OCI-LY3 (cell line): ENCODE measurements around the gene RHBDL1.

Experiments
- H2AFZ ChIP-seq: fragments of 200-600, 300-600 bp; shearing (Covaris generic); 2 replicates; pipeline ENCODE4 v1.6.0; 2014; ENCODE audit warnings: antibody characterized with exemption, low read depth, low read length
- H3K27ac ChIP-seq: fragments of 200-600, 300-600 bp; sonication (generic); 2 replicates; pipeline ENCODE4 v1.5.1; 2014; ENCODE audit warnings: mild to moderate bottlenecking, low read length, moderate library complexity, mixed read lengths
- H3K27me3 ChIP-seq: fragments of 200-600, 300-600 bp; sonication (generic); 2 replicates; pipeline ENCODE4 v1.6.1; 2014; ENCODE audit warnings: low read depth, low read length, mixed read lengths
- H3K36me3 ChIP-seq: fragments of 200-600, 300-600 bp; sonication (generic); replicated peaks from 2 replicates; pipeline ENCODE3; 2014; ENCODE audit warnings: low read depth, low read length, mixed read lengths
- H3K4me1 ChIP-seq: fragments of 300-600, 200-600 bp; sonication (generic); 2 replicates; pipeline ENCODE4 v1.6.1; 2014; ENCODE audit warnings: low read length, mixed read lengths
- H3K4me2 ChIP-seq: fragments of 200-600, 300-600 bp; sonication (generic); 2 replicates; pipeline ENCODE4 v1.6.1; 2014; ENCODE audit warnings: low read length, mixed read lengths
- H3K4me3 ChIP-seq: fragments of 300-600, 200-600 bp; sonication (generic); 2 replicates; pipeline ENCODE4 v1.5.1; 2014; ENCODE audit warnings: antibody characterized with exemption, mild to moderate bottlenecking, low read length, moderate library complexity
- H3K79me2 ChIP-seq: fragments of 300-600, 200-600 bp; shearing (Covaris generic); 2 replicates; pipeline ENCODE4 v1.6.1; 2014; ENCODE audit warnings: mild to moderate bottlenecking, low read length, mixed read lengths
- H3K9ac ChIP-seq: fragments of 300-600, 200-600 bp; shearing (Covaris generic); 2 replicates; pipeline ENCODE4 v1.6.0; 2014; ENCODE audit warnings: mild to moderate bottlenecking, low read length, moderate library complexity
- H3K9me3 ChIP-seq: fragments of 200-600, 300-600 bp; shearing (Covaris generic); 2 replicates; pipeline ENCODE4 v1.6.1; 2014; ENCODE audit warnings: low read length, mixed read lengths; ENCODE audit not compliant: insufficient read depth
- H4K20me1 ChIP-seq: fragments of 200-600, 300-600 bp; sonication (generic); 2 replicates; pipeline ENCODE4 v1.6.1; 2016; ENCODE audit warnings: low read length, mixed read lengths; ENCODE audit not compliant: insufficient read depth
- EZH2phosphoT487 ChIP-seq: fragments of 200-600 bp; shearing (Covaris generic); IDR thresholded peaks from 2 replicates; pipeline ENCODE4 v1.6.1; 2018; ENCODE audit warnings: antibody characterized with exemption, mixed run types, low read depth
- TF ChIP-seq, protein P1 (sequence below): fragments of 200-600, 300-600 bp; sonication (generic); IDR thresholded peaks from 2 replicates; pipeline ENCODE4 v1.5.1; 2014; ENCODE audit warnings: antibody characterized with exemption, low read length, low read depth

RHBDL1 gene

DNA sequence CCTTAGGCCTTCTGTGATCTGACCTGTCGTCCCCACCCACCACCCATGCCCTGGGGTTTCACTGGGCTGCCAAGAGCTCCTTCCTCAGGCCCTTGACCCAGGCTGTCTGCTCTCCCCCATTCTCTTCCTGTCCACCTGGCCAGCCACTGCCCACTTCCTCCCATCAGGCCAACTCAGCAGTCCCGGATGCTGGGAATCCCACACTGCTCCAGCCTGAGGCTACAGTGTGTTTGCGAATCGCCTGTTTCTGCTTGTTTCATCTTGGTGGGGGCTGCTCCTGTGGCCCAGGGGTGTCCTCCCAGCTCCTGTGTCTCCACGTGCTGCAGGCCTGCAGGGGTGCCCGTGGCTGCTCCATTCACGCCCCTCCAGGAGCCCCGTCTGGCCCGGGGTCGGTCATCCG lies 38.6 kb downstream of the RHBDL1 start:
- H3K27me3 ChIP-seq: peaks cover 18% of the 10 kb centered on the region
- H3K36me3 ChIP-seq: no peaks in the 10 kb centered on the region
- H3K9ac ChIP-seq: no peak overlapping the region
- H3K79me2 ChIP-seq: no peaks in the 10 kb centered on the region
- no peaks in the 10 kb centered on the region for H4K20me1 ChIP-seq
- TF ChIP-seq, protein P1, sequence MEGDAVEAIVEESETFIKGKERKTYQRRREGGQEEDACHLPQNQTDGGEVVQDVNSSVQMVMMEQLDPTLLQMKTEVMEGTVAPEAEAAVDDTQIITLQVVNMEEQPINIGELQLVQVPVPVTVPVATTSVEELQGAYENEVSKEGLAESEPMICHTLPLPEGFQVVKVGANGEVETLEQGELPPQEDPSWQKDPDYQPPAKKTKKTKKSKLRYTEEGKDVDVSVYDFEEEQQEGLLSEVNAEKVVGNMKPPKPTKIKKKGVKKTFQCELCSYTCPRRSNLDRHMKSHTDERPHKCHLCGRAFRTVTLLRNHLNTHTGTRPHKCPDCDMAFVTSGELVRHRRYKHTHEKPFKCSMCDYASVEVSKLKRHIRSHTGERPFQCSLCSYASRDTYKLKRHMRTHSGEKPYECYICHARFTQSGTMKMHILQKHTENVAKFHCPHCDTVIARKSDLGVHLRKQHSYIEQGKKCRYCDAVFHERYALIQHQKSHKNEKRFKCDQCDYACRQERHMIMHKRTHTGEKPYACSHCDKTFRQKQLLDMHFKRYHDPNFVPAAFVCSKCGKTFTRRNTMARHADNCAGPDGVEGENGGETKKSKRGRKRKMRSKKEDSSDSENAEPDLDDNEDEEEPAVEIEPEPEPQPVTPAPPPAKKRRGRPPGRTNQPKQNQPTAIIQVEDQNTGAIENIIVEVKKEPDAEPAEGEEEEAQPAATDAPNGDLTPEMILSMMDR: no peak
- TF ChIP-seq EZH2phosphoT487: no peak
- no peak overlapping the region for H3K27ac ChIP-seq
- peaks cover 1% of the 10 kb centered on the region; the same call in 1 of the 2 replicates for H3K4me1 ChIP-seq
- no peak overlapping the region for H2AFZ ChIP-seq
- no peak overlapping the region for H3K4me3 ChIP-seq
- no peaks in the 10 kb centered on the region for H3K9me3 ChIP-seq
- no peak overlapping the region for H3K4me2 ChIP-seq

DNA sequence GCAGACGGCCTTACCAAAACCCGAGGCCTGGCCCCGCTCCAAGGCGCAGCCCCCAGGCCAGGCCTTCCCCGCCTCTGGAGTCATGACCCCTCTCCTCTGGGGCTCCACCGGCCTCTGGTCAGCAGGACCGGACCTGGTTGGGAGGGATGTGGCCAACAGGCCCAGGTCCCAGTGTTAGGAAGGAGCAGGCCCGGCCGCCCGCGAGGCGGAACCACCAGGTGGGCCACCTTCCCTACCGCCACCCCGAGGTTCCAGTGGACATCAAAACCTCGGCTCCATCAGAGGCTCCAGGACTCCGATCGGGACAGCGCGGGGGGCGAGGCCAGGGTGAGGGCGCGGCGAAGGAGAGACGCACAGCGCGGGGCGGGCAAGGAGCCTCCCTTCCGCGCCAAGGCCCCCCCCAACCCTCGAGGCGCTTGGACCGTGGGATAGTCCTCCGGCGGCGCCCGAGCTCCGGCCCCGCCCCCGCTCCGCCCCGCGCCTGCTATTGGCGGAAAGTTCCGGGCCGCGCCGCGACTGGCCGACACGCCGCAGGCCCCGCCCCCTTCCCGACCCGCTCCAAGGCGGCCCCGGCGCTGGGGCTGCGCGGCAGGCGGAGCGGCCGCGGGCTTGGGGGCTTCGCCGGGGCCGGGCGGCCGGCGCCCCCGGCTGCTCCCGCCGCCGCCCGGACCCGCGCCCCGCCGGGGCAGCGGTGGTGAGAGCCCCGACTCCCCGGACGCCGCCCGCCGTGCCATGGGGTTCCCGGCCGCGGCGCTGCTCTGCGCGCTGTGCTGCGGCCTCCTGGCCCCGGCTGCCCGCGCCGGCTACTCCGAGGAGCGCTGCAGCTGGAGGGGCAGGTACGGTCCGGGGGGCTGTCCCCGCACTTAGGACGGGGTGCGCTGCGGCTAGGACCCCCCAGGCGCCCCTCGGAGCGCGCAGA lies 39.3 kb downstream of the RHBDL1 start, which contains the start of gene METRN:
TSS of gene METRN (plus strand) at position 561 of the 919 bp plus-strand sequence. CDS start at position 733, 172 bp downstream.
- H4K20me1 ChIP-seq: no peaks in the 10 kb centered on the region
- no peak within 1 kb of the TSS for H3K27ac ChIP-seq
- peaks cover 12% of the 10 kb centered on the region for H3K27me3 ChIP-seq
- no peak for TF ChIP-seq EZH2phosphoT487
- TF ChIP-seq, protein P1: no peak
- no peaks in the 10 kb centered on the region for H3K36me3 ChIP-seq
- H3K79me2 ChIP-seq: no peaks in the 10 kb centered on the region
- peaks cover 6% of the 10 kb centered on the region; the same call in 1 of the 2 replicates for H3K4me1 ChIP-seq
- H3K4me3 ChIP-seq: no peak within 1 kb of the TSS
- H3K9me3 ChIP-seq: no peaks in the 10 kb centered on the region
- no peak within 1 kb of the TSS for H2AFZ ChIP-seq
- no peak within 1 kb of the TSS for H3K4me2 ChIP-seq
- no peak within 1 kb of the TSS for H3K9ac ChIP-seq

DNA sequence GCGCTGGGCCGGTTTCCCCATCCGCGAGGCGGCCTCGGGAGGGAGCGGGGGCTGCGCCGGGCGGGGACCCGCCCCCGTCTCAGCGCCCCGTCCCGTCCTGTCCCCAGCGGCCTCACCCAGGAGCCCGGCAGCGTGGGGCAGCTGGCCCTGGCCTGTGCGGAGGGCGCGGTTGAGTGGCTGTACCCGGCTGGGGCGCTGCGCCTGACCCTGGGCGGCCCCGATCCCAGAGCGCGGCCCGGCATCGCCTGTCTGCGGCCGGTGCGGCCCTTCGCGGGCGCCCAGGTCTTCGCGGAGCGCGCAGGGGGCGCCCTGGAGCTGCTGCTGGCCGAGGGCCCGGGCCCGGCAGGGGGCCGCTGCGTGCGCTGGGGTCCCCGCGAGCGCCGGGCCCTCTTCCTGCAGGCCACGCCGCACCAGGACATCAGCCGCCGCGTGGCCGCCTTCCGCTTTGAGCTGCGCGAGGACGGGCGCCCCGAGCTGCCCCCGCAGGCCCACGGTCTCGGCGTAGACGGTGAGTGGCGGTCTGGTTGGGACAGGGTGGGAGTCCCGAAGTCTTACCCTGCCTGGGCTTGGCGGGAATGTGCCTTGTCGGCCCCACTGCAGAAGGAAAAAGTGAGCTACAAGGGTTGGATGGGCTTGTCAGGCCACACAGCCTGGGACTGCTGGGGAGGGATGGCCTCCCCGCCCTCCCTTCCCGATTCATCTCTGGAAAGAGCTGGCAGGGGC lies 40.2 kb downstream of the RHBDL1 start:
- Histone ChIP-seq H3K4me1 (peaks cover 10% of the 10 kb centered on the region; the same call in 1 of the 2 replicates), H3K4me2 (no peak overlapping the region), H3K27me3 (peaks cover 4% of the 10 kb centered on the region; the same call in 1 of the 2 replicates), H3K9me3 (no peaks in the 10 kb centered on the region), H2AFZ (no peak overlapping the region), H3K9ac (no peak overlapping the region), H3K36me3 (no peaks in the 10 kb centered on the region), H3K27ac (no peak overlapping the region), H4K20me1 (no peaks in the 10 kb centered on the region), H3K4me3 (no peak overlapping the region), H3K79me2 (no peaks in the 10 kb centered on the region)
- TF ChIP-seq, protein P1: no peak
- TF ChIP-seq EZH2phosphoT487: no peak

DNA sequence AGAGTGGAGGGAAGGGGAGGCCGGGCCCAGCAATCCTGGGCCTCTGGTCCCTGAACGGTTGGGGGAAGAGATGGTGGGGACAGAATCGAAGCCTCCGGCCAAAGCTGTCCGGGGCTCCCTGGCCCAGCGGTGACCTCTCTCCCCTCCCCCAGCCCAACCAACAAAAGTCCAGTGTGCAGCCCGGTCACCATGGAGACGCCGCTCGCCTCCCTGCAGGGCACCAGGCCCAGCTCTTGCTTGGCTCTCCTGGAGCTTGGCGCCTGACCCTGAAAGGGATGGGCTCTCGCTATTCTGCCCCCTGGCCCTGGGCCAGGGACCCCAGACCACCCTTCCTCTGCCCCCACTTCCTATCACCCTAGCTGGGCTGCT lies 40.7 kb downstream of the RHBDL1 start:
- H3K27me3 ChIP-seq: no peaks in the 10 kb centered on the region; the same call in 1 of the 2 replicates
- H3K4me1 ChIP-seq: peaks cover 10% of the 10 kb centered on the region; the same call in 1 of the 2 replicates
- H3K4me3 ChIP-seq: no peak overlapping the region
- H2AFZ ChIP-seq: no peak overlapping the region
- no peak overlapping the region for H3K27ac ChIP-seq
- no peaks in the 10 kb centered on the region for H3K9me3 ChIP-seq
- no peak overlapping the region for H3K4me2 ChIP-seq
- H3K36me3 ChIP-seq: no peaks in the 10 kb centered on the region
- H3K79me2 ChIP-seq: no peaks in the 10 kb centered on the region
- H3K9ac ChIP-seq: no peak overlapping the region
- no peaks in the 10 kb centered on the region for H4K20me1 ChIP-seq
- TF ChIP-seq, protein P1: no peak
- no peak for TF ChIP-seq EZH2phosphoT487
